Right lung (tissue), 5 donors: ENCODE results near the gene CNGA4. TPM values are rescaled to one million over a fixed set of nuclear protein-coding genes. Genes with fewer than 3 reads are reported as not detected.
"Not testable (repeated sequence)": the region's sequence is repeated elsewhere in the genome, so short reads cannot be mapped to it uniquely, and the experiment has no call there.

Experiments
- DNase-seq, 2 donors: peaks; one replicate each; pipeline ENCODE4 v3.0.0-alpha.2; 2013
- polyA plus RNA-seq, 5 donors: library from polyadenylated mRNA; unstranded; fragments of 120-200 nt; gene quantifications; one replicate each; pipeline versions ENCODE4 v1.2.1 to v1.2.3, GENCODE V29; 2013; ENCODE audit warnings: inconsistent platforms in 1 of 5, low replicate concordance in 1 of 5; ENCODE audit not compliant: insufficient read length in 5 of 5, insufficient read depth in 1 of 5

Gene CNGA4
- polyA plus RNA-seq, 5 donors = 1.2 to 1.9 (median 1.5) TPM

DNA sequence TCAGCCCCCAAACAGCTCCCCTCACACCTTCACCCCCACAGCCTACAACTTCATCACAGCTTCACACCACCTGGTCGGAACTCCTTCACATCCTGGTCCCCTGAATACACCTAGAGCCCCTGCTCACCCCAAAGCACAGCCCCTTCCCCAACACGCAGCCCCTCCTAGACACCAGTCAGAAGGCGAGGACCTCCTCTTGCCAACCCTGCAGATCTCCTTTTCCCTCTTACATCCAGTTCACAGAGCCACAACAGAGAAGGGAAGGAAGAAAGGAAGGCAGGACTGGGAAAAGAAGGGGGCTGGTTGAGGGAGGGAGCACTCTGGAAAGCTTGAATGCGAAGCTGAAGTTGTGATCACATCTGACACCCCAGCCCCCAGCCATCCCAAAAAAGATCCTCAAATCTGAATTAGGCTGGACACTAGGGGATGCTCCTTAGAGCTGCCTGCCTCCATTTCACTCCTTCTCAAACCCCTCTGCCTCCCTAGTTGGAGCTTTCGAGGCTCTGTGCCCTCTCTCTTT, 21.4 kb downstream of the CNGA4 start:
- no peak for DNase-seq

DNA sequence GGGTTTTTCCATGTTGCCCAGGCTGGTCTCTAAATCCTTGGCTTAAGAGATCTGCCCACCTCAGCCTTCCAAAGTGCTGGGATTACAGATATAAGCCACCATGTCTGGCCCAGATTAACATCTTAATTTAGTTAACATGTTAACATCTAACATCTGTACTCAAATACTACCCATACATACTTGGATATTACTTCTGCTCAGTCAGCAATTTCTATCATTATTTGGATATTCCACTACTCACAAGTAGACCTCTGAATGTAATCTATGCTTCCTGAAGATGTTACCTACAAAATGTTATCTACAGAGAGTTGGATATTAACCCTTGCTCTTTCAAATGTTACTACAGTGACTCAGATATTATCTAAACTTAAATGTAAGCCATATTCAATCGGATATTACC, 24.8 kb downstream of the CNGA4 start:
- no peak for DNase-seq

DNA sequence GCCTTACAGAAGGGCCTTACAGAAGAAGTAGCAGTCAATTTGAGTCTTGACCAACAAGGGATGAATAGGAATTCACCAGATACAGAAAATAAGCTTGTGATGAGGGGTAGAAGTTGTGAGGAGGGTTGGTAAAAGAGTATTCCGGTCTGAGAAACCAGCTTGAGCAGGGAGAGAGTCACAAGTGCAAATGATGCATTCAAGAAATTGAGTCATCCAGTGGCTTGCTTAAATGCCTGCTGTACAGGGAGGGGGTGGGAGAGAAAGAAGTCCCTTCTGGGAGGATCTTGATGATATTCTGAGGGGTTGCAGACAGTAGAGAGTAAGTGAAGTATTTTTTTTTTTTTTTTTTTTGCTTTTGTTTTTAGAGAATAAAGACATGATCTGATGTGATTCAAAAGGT, 29.9 kb downstream of the CNGA4 start:
- no peak for DNase-seq

DNA sequence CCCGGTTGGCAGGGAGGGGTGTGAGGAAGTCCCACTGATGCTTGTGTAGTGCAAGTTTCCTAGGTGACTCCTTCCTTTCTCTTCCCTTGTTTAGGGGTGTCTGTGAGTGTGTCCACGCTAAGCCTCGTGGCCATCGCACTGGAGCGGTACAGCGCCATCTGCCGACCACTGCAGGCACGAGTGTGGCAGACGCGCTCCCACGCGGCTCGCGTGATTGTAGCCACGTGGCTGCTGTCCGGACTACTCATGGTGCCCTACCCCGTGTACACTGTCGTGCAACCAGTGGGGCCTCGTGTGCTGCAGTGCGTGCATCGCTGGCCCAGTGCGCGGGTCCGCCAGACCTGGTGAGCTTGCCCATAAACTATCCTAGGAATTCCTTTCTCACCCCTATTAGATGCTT, 31.1 kb downstream of the CNGA4 start:
- no peak for DNase-seq

DNA sequence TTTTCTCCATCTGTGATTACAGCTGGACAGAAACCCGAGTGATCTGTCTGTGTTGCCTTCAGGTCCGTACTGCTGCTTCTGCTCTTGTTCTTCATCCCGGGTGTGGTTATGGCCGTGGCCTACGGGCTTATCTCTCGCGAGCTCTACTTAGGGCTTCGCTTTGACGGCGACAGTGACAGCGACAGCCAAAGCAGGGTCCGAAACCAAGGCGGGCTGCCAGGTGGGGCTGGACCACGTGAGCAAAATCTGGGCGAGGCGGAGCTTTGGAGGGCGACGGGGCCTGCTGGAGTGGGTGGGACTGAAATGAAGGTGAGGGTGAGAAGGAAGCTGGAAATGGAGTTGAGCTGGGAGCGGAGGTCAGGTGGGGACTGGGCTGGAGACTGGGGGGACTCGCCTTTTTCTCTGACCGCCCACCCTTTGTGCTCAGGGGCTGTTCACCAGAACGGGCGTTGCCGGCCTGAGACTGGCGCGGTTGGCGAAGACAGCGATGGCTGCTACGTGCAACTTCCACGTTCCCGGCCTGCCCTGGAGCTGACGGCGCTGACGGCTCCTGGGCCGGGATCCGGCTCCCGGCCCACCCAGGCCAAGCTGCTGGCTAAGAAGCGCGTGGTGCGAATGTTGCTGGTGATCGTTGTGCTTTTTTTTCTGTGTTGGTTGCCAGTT, 31.8 kb downstream of the CNGA4 start:
- no peak for DNase-seq

DNA sequence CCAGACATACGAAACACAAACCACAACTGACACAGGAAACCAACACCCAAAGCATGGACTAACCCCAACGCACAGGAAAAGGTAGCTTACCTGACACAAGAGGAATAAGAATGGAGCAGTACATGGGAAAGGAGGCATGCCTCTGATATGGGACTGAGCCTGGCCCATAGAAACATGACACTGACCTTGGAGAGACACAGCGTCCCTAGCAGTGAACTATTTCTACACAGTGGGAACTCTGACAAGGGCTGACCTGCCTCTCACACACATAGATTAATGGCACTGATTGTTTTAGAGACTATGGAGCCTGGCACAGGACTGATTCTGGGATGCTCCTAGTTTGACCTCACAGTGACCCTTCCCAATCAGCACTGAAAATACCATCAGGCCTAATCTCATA, 32.7 kb downstream of the CNGA4 start:
- DNase-seq = no peak

DNA sequence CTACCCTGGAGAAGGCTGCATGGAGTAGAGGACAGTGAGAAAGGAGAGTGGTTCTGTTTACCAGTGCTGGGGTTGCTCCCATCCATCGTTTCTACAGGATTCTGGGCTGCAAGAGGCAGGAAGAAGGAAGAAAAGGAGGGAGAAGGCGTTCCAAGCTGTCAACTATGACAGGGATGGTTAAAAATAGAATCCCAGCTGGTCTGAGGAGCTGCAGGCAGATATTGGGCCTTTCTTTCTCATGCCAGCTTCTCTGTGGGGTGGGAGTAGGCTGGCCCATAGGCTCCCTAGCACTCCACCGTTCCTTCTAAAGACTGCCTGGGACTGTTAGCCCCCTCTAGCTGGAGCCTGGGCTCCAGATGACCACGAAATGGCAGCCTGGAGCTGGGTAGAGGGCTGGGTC, 34.3 kb downstream of the CNGA4 start:
- no peak for DNase-seq

DNA sequence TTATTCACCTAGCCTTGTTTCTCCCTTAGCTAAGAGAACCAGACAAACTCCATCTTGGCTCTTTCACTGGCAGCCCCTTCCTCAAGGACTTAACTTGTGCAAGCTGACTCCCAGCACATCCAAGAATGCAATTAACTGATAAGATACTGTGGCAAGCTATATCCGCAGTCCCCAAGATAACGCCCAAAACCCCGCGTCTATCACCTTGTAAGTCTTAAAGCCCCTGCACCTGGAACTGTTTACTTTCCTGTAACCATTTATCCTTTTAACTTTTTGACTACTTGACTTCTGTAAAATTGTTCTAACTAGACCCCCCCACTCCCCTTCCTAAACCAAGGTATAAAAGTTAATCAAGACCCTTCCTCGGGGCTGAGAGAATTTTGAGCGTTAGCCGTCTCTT, 41.9 kb downstream of the CNGA4 start:
- DNase-seq = not testable (repeated sequence)

DNA sequence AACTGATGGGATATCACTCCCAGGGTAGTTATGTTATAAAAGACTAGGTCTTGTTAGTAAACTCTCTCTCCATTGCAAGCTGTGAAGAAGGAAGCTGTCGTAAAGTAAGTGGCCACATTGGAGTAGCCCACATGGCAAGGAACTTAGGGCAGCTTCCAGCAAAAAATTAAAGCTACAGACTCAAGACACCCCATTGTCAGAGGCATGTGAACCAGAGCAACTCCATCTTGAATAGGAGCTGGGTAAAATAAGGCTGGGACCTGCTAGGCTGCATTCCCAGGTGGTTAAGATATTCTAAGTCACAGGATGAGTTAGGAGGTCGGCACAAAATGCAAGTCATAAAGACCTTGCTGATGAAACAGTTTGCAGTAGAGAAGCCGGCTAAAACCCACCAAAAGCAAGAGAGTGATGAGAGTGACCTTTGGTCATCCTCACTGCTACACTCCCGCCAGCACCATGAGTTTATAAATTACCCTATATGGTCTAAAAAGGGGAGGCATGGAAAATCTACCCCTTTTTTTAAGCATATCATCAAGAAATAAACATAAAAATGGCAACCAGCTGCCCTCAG, 44.6 kb downstream of the CNGA4 start:
- no peak for DNase-seq

DNA sequence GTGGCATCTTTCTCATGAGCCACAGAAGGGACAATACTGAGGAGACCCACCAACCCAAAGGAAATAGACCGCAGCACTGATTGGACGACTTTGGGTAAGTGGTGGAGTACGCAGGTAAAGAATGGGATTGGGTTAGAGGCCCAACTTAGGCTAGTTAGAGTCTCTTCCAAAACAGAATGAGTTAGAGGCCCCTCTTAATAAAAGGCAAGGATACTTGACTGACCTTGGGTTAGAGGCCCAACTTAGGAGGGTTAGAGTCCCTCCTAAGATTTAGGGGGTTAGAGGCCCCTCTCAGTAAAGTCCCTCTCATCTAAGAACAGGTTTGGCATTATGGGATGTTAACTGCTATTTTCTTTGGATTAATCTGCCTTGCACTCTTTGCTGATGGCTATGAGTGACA, 45.4 kb downstream of the CNGA4 start:
- no peak for DNase-seq

DNA sequence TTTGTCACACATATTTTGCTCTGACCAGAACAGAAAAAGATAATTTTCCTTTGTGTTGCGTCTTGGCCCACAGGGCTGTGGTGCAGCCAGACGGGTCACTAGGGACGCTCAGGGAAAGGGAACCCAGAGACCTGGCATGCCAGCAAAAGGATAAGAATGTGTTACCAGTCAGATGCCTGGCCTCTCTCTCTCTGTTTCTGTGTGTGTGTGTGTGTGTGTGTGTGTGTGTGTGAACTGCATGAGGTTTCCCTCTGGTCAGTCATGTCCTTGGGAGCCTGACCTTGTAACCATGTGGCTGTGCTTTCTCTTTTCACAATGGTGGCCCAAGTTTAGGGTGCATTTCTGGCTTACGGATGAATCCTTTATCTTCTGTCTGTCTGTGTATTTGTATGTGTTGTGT, 46.1 kb downstream of the CNGA4 start:
- DNase-seq = no peak

Other genes starting within 250 kb of the CNGA4 start
- gene OR56A4, start 232.1 kb upstream of the CNGA4 start, polyA plus RNA-seq = under 1 TPM in 4 of 5 donors, not detected in 1; 0.04 to 0.13 (median 0.05) TPM
- not detected for gene OR56A1, start 208.3 kb upstream of the CNGA4 start, polyA plus RNA-seq
- gene OR56B4, start 131.4 kb upstream of the CNGA4 start, polyA plus RNA-seq = under 1 TPM in 2 of 5 donors, not detected in 3; 0.13 to 0.29 TPM
- not detected for gene OR52B2, start 68.8 kb upstream of the CNGA4 start, polyA plus RNA-seq
- under 1 TPM in 1 of 5 donors, not detected in 4; 0.22 TPM for gene OR52W1, start 39.9 kb upstream of the CNGA4 start, polyA plus RNA-seq
- 1 to 10 TPM in 3 of 5 donors, under 1 TPM in 2; 0.60 to 1.8 (median 1.1) TPM for gene C11orf42, start 33.5 kb upstream of the CNGA4 start, polyA plus RNA-seq
- gene FHIP1B, start 4.5 kb upstream of the CNGA4 start, polyA plus RNA-seq = 10 to 100 TPM; 45.8 to 65.5 (median 60.2) TPM
- under 1 TPM; 0.18 to 0.31 (median 0.25) TPM for gene CCKBR, start 20.7 kb downstream of the CNGA4 start, polyA plus RNA-seq
- gene CAVIN3, start 81.4 kb downstream of the CNGA4 start, polyA plus RNA-seq = 10 to 100 TPM; 16.1 to 53.1 (median 23.8) TPM
- 10 to 100 TPM; 18.7 to 28.7 (median 22.0) TPM for gene SMPD1, start 151.4 kb downstream of the CNGA4 start, polyA plus RNA-seq
- 10 to 100 TPM; 37.6 to 47.4 (median 44.0) TPM for gene APBB1, start 180.0 kb downstream of the CNGA4 start, polyA plus RNA-seq
- 1 to 10 TPM; 5.3 to 8.8 (median 8.7) TPM for gene HPX, start 201.9 kb downstream of the CNGA4 start, polyA plus RNA-seq
- 10 to 100 TPM; 23.1 to 37.9 (median 27.7) TPM for gene TRIM3, start 234.9 kb downstream of the CNGA4 start, polyA plus RNA-seq
- 10 to 100 TPM; 63.9 to 76.8 (median 71.8) TPM for gene ARFIP2, start 242.2 kb downstream of the CNGA4 start, polyA plus RNA-seq
- 10 to 100 TPM; 27.2 to 33.0 (median 29.8) TPM for gene TIMM10B, start 242.4 kb downstream of the CNGA4 start, polyA plus RNA-seq